ENCODE results near the gene L3MBTL4.

The L3MBTL4 gene

GRCh38 chr18:6132751-6133368 lies 281.9 kb downstream of the L3MBTL4 start:
- no peak for DNase-seq (ENCODE audit: low read depth)
- H3K4me3 ChIP-seq (replicated peaks; ENCODE audit: low read depth, low read length): no peak overlapping the region
- TF ChIP-seq CTCF (IDR thresholded peaks at IDR 0.05; ENCODE audit: low read length, missing control alignments): no peak

DNA sequence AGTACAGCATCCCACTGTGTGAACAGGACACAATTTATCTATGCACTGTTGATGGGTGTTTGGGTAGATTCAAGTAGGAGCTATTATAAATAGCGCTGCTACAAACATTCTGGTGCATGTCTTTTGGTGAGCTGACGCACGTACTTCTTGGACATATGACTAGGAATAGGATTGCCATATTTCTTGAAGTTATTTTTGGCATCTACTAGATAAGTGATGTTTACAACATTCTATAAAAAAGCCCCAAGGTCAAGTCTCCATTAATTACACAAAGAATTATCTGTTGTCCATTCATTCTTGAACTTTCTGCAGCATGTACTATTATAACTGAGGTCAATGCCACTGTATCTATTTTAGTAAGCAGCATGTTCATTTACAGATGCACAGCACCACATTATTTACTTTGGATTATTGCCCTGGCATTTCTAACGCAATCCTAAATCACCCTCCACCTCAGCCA lies 293.9 kb downstream of the L3MBTL4 start:
- no peak for TF ChIP-seq CTCF (IDR thresholded peaks at IDR 0.05; ENCODE audit: low read length, missing control alignments)
- DNase-seq (ENCODE audit: low read depth): no peak
- no peak overlapping the region for H3K4me3 ChIP-seq (replicated peaks; ENCODE audit: low read depth, low read length)

- TF ChIP-seq CTCF (IDR thresholded peaks at IDR 0.05; ENCODE audit: low read length, missing control alignments): no peak
- no peak for DNase-seq (ENCODE audit: low read depth)
- H3K4me3 ChIP-seq (replicated peaks; ENCODE audit: low read depth, low read length): no peak overlapping the region
Observed at GRCh38 chr18:6119761-6120160, 294.9 kb downstream of the L3MBTL4 start.

- H3K4me3 ChIP-seq (replicated peaks; ENCODE audit: low read depth, low read length): no peak overlapping the region
- no peak for TF ChIP-seq CTCF (IDR thresholded peaks at IDR 0.05; ENCODE audit: low read length, missing control alignments)
- DNase-seq (ENCODE audit: low read depth): no peak
Observed at GRCh38 chr18:6118080-6118479, 296.6 kb downstream of the L3MBTL4 start.

DNA sequence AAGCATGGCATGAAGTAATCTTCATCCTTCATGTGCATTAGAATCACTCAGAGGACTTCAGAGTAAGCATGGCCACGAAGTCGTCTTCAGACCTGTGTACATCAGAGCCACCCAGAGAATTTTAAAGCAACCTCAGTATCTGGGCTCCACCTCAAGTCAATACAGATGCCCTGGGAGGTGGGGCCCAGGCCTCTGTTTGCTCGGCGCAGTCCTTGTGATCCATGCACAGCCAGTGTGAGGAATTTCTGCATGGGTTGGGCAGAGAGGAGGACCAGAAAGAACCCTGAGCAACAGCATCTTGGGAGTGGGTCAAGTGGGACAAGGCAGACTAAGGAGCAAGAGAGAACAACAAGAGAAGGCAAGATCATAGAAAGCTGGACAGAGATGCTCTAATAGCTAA lies 299.0 kb downstream of the L3MBTL4 start:
- DNase-seq (ENCODE audit: low read depth): no peak
- no peak overlapping the region for H3K4me3 ChIP-seq (replicated peaks; ENCODE audit: low read depth, low read length)
- no peak for TF ChIP-seq CTCF (IDR thresholded peaks at IDR 0.05; ENCODE audit: low read length, missing control alignments)

DNA sequence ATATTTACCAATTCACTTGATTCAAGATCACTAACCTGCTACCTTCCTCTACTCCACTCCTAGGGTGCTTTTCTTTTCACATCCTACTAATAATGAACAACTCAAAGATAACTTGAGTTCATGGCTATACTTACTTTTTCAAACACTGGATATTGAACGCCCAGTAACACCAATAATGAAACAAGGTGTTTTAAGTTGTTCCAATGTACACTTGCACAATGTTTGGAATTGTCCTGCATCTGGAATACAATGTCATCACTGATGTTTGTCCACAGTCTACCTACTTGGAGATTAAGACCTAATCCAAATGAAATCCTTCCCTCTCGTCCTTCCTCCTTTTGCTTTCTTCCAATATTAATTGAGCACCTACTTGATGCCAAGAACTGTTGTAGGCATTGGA lies 301.1 kb downstream of the L3MBTL4 start:
- DNase-seq (ENCODE audit: low read depth): no peak
- H3K4me3 ChIP-seq (replicated peaks; ENCODE audit: low read depth, low read length): no peak overlapping the region
- no peak for TF ChIP-seq CTCF (IDR thresholded peaks at IDR 0.05; ENCODE audit: low read length, missing control alignments)

DNA sequence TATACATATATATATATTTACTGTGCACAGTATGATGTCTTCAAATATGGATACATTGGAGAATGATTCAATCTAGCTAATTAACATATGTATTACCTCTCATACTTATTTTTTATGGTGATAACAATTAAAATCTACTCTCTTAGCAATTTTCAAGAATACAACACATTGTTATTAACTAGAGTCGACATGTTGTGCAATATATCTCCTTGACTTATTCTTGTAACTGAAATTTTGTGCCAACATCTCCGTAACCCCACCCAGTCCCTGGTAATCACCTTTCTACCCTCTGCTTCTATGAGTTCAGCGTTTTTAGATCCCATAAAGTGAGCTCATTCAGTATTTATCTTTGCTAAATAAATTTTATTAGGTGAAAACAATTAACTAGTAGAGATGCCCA lies 303.0 kb downstream of the L3MBTL4 start:
- no peak overlapping the region for H3K4me3 ChIP-seq (replicated peaks; ENCODE audit: low read depth, low read length)
- no peak for TF ChIP-seq CTCF (IDR thresholded peaks at IDR 0.05; ENCODE audit: low read length, missing control alignments)
- no peak for DNase-seq (ENCODE audit: low read depth)
